ENCODE data around the gene FNBP1.
A peak's percentile ranks its signal among the peaks of the same experiment; 100 is the strongest.

FNBP1 gene

DNA sequence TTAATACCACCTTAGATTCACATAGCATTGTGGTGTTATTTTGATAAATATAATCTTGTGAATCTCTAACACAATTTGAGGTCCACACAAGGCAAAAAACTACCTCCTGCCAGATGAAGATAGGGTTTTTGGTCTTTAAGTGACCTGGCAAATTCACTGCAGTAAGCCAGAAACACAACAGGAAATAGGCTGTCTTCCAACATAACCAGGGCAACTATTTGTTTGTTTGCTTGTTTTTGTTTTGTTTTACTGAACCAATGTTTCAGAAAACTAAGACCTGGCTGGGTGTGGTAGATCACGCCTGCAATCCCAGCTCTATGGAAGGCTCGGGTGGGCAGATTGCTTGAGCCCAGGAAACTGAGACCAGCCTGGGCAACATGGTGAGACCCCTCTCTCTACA, 112.2 kb downstream of the FNBP1 start:
- peaks cover 35% of the 10 kb centered on the region for H3K36me3 ChIP-seq (ENCODE audit: insufficient read depth, low read length)
- DNase-seq (ENCODE audit: low read depth, low spot score) = no peak
- TF ChIP-seq EZH2 (IDR thresholded peaks at IDR 0.05) (no peak), POLR2AphosphoS5 (IDR thresholded peaks at IDR 0.05; ENCODE audit: borderline replicate concordance, low read depth, low read length) (no peak), FOXP2 (optimal IDR thresholded peaks at IDR 0.05; ENCODE audit: control extremely low read depth, extremely low read length, insufficient read depth) (no peak)
- H3K9me3 ChIP-seq (ENCODE audit: low read depth, low read length) = no peaks in the 10 kb centered on the region
- H3K9ac ChIP-seq (ENCODE audit: insufficient read length) = no peak overlapping the region
- H3K27ac ChIP-seq = peak overlapping the region; percentile 59
- no peak overlapping the region for H3K4me3 ChIP-seq

DNA sequence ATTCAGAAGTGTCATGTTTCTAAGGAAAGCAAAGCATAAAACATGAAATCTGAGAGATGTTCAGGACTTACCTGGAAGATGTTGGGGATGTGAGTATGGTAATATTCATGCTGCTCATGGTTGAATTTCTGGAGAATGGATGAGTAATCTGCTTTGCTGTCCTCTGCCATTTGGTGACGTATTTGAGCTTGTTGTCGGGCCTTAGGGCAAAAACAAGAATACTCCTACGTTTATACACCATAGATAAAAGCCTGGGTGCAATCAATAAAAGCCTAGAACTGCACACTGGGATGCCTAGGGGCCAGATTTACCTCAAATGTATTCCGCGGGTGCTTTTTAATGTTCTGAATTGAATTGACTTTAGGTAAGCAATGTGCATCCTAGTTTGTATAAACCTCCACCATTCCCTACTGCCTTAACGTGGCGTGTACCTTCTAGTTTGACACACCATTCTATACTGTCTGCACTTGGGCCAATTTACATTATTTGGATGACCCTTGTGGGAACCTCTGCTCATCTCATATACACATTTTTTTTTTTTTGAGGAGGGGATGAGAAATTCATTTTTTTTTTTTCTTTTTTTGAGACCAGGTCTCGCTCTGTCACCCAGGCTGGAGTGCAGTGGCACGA, 113.4 kb downstream of the FNBP1 start:
- no peak overlapping the region for H3K9ac ChIP-seq (ENCODE audit: insufficient read length)
- no peak for DNase-seq (ENCODE audit: low read depth, low spot score)
- H3K27ac ChIP-seq = 0 out of 2 replicates have a peak overlapping the region, but pooled peaks have one; percentile 3
- H3K4me3 ChIP-seq = no peak overlapping the region
- TF ChIP-seq EZH2 (IDR thresholded peaks at IDR 0.05) (no peak), FOXP2 (optimal IDR thresholded peaks at IDR 0.05; ENCODE audit: control extremely low read depth, extremely low read length, insufficient read depth) (no peak), POLR2AphosphoS5 (IDR thresholded peaks at IDR 0.05; ENCODE audit: borderline replicate concordance, low read depth, low read length) (no peak)
- no peaks in the 10 kb centered on the region for H3K9me3 ChIP-seq (ENCODE audit: low read depth, low read length)
- H3K36me3 ChIP-seq (ENCODE audit: insufficient read depth, low read length) = peaks cover 43% of the 10 kb centered on the region

DNA sequence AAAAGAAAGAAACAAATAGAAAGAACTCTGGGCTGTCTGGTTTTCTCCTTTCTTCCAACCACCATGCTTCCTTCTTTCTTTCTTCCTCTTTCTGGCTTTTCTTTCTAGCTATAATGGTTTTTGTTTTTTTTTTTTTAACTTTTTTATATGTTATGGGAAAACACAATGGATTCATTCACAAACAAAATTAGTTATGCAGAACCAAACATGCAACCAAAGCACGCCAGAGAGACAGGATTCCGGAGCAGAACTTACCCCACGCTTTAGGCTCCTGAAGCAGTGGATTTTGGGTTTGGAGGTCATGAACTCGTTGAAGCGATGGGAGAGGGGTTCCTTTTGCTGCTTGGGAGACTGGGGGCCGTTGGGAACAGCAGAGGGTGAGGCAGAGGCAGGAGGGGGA, 119.4 kb downstream of the FNBP1 start:
- Histone ChIP-seq H3K9me3 (ENCODE audit: low read depth, low read length) (no peaks in the 10 kb centered on the region), H3K27ac (no peak overlapping the region), H3K36me3 (ENCODE audit: insufficient read depth, low read length) (peaks cover 85% of the 10 kb centered on the region), H3K9ac (ENCODE audit: insufficient read length) (no peak overlapping the region), H3K4me3 (no peak overlapping the region)
- no peak for DNase-seq (ENCODE audit: low read depth, low spot score)
- TF ChIP-seq EZH2 (IDR thresholded peaks at IDR 0.05) = no peak

GRCh38 chr9:129921905-129922304, 121.1 kb downstream of the FNBP1 start:
- Histone ChIP-seq H3K9ac (ENCODE audit: insufficient read length) (no peak overlapping the region), H3K9me3 (ENCODE audit: low read depth, low read length) (no peaks in the 10 kb centered on the region), H3K27ac (no peak overlapping the region), H3K4me3 (no peak overlapping the region), H3K36me3 (ENCODE audit: insufficient read depth, low read length) (peaks cover 83% of the 10 kb centered on the region)
- TF ChIP-seq EZH2 (IDR thresholded peaks at IDR 0.05) = no peak
- no peak for TF ChIP-seq FOXP2 (optimal IDR thresholded peaks at IDR 0.05; ENCODE audit: control extremely low read depth, extremely low read length, insufficient read depth)
- DNase-seq (ENCODE audit: low read depth, low spot score) = no peak

DNA sequence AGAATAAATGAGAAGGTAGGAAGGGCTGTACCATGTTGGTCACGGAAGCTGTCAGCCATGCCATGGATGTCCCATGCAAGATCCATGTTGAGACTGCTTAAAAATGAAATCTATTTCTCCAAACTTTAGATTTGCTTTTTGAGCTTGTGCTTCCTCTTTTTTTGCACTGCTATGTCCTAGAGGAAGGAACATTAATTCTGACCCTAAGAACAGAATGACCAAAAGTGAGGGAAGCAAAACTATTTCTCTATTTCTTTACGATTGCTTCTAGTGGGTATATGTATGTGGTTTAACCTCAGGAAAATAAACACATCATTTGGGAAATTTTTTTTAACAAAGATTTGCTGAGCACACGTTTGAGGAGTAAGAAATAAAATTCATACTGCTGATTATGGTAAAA, 123.1 kb downstream of the FNBP1 start:
- peak overlapping the region; percentile 51 for H3K27ac ChIP-seq
- no peak for DNase-seq (ENCODE audit: low read depth, low spot score)
- H3K9me3 ChIP-seq (ENCODE audit: low read depth, low read length) = no peaks in the 10 kb centered on the region
- H3K4me3 ChIP-seq = no peak overlapping the region
- TF ChIP-seq EZH2 (IDR thresholded peaks at IDR 0.05) = no peak
- no peak for TF ChIP-seq POLR2AphosphoS5 (IDR thresholded peaks at IDR 0.05; ENCODE audit: borderline replicate concordance, low read depth, low read length)
- no peak for TF ChIP-seq FOXP2 (optimal IDR thresholded peaks at IDR 0.05; ENCODE audit: control extremely low read depth, extremely low read length, insufficient read depth)
- peaks cover 65% of the 10 kb centered on the region for H3K36me3 ChIP-seq (ENCODE audit: insufficient read depth, low read length)
- H3K9ac ChIP-seq (ENCODE audit: insufficient read length) = no peak overlapping the region

- no peak for DNase-seq (ENCODE audit: low read depth, low spot score)
- H3K27ac ChIP-seq = no peak overlapping the region; the same call in 1 of the 2 replicates
- no peaks in the 10 kb centered on the region for H3K9me3 ChIP-seq (ENCODE audit: low read depth, low read length)
- no peak overlapping the region for H3K9ac ChIP-seq (ENCODE audit: insufficient read length)
- no peak overlapping the region for H3K4me3 ChIP-seq
- no peak for TF ChIP-seq EZH2 (IDR thresholded peaks at IDR 0.05)
- TF ChIP-seq FOXP2 (optimal IDR thresholded peaks at IDR 0.05; ENCODE audit: control extremely low read depth, extremely low read length, insufficient read depth) = no peak
- no peak for TF ChIP-seq POLR2AphosphoS5 (IDR thresholded peaks at IDR 0.05; ENCODE audit: borderline replicate concordance, low read depth, low read length)
- H3K36me3 ChIP-seq (ENCODE audit: insufficient read depth, low read length) = peaks cover 59% of the 10 kb centered on the region
Measured at GRCh38 chr9:129919277-129919676, 123.7 kb downstream of the FNBP1 start.

GRCh38 chr9:129918296-129918950, 124.6 kb downstream of the FNBP1 start:
- Histone ChIP-seq H3K27ac (no peak overlapping the region), H3K4me3 (no peak overlapping the region), H3K9me3 (ENCODE audit: low read depth, low read length) (no peaks in the 10 kb centered on the region), H3K36me3 (ENCODE audit: insufficient read depth, low read length) (peaks cover 51% of the 10 kb centered on the region), H3K9ac (ENCODE audit: insufficient read length) (no peak overlapping the region)
- no peak for DNase-seq (ENCODE audit: low read depth, low spot score)
- TF ChIP-seq EZH2 (IDR thresholded peaks at IDR 0.05) (no peak), FOXP2 (optimal IDR thresholded peaks at IDR 0.05; ENCODE audit: control extremely low read depth, extremely low read length, insufficient read depth) (no peak), POLR2AphosphoS5 (IDR thresholded peaks at IDR 0.05; ENCODE audit: borderline replicate concordance, low read depth, low read length) (no peak)

- Histone ChIP-seq H3K9ac (ENCODE audit: insufficient read length) (no peak overlapping the region), H3K9me3 (ENCODE audit: low read depth, low read length) (no peaks in the 10 kb centered on the region)
Measured at GRCh38 chr9:129916707-129917106, 126.3 kb downstream of the FNBP1 start.

GRCh38 chr9:129914051-129914450, 128.9 kb downstream of the FNBP1 start:
- H3K27ac ChIP-seq = no peak overlapping the region
- H3K9ac ChIP-seq (ENCODE audit: insufficient read length) = no peak overlapping the region
- H3K36me3 ChIP-seq (ENCODE audit: insufficient read depth, low read length) = peaks cover 35% of the 10 kb centered on the region
- no peak for DNase-seq (ENCODE audit: low read depth, low spot score)
- no peak overlapping the region for H3K4me3 ChIP-seq
- no peaks in the 10 kb centered on the region for H3K9me3 ChIP-seq (ENCODE audit: low read depth, low read length)
- no peak for TF ChIP-seq EZH2 (IDR thresholded peaks at IDR 0.05)
- no peak for TF ChIP-seq FOXP2 (optimal IDR thresholded peaks at IDR 0.05; ENCODE audit: control extremely low read depth, extremely low read length, insufficient read depth)
- no peak for TF ChIP-seq POLR2AphosphoS5 (IDR thresholded peaks at IDR 0.05; ENCODE audit: borderline replicate concordance, low read depth, low read length)

More at GRCh38 chr9:129916707-129917106, 126.3 kb downstream of the FNBP1 start:
- H3K36me3 ChIP-seq (ENCODE audit: insufficient read depth, low read length) = peaks cover 35% of the 10 kb centered on the region
- H3K4me3 ChIP-seq = no peak overlapping the region
- TF ChIP-seq EZH2 (IDR thresholded peaks at IDR 0.05) = no peak
- TF ChIP-seq FOXP2 (optimal IDR thresholded peaks at IDR 0.05; ENCODE audit: control extremely low read depth, extremely low read length, insufficient read depth) = no peak
- no peak for TF ChIP-seq POLR2AphosphoS5 (IDR thresholded peaks at IDR 0.05; ENCODE audit: borderline replicate concordance, low read depth, low read length)
- H3K27ac ChIP-seq = no peak overlapping the region
- no peak for DNase-seq (ENCODE audit: low read depth, low spot score)

Data from SK-N-MC (cell line).